SJSA1 (cell line): ENCODE measurements around the gene PIK3R1. TPM values are rescaled to one million over a fixed set of nuclear protein-coding genes. Genes with fewer than 3 reads are reported as not detected.

ENCODE experiments used
- DNase-seq, 2 experiments: peaks; one replicate each; pipeline ENCODE4 v3.0.0-alpha.2; 2015 to 2020; ENCODE audit warnings: low spot score in 2 of 2, low read depth in 1 of 2
- H3K27ac ChIP-seq: fragments of 250-450 bp; sonication (Bioruptor Pico); 2 replicates; pipeline ENCODE4 v1.5.1; 2020; ENCODE audit warnings: mild to moderate bottlenecking, moderate library complexity
- H3K27me3 ChIP-seq: fragments of 250-450 bp; sonication (Bioruptor Pico); replicated peaks from 2 replicates; pipeline ENCODE4 v1.5.1; 2020; ENCODE audit warnings: mild to moderate bottlenecking, moderate library complexity
- H3K36me3 ChIP-seq: fragments of 250-450 bp; sonication (Bioruptor Pico); 2 replicates; pipeline ENCODE4 v1.5.1; 2020; ENCODE audit warnings: mild to moderate bottlenecking
- H3K4me1 ChIP-seq: fragments of 250-450 bp; sonication (Bioruptor Pico); replicated peaks from 2 replicates; pipeline ENCODE4 v1.6.1; 2021; ENCODE audit warnings: mild to moderate bottlenecking
- H3K4me3 ChIP-seq: fragments of 250-450 bp; sonication (Bioruptor Pico); 2 replicates; pipeline ENCODE4 v1.5.1; 2020; ENCODE audit warnings: mild to moderate bottlenecking
- H3K9me3 ChIP-seq: fragments of 250-450 bp; sonication (Bioruptor Pico); replicated peaks from 2 replicates; pipeline ENCODE4 v1.5.1; 2020; ENCODE audit warnings: mild to moderate bottlenecking
- total RNA-seq: library from RNA; depleted of rRNA; stranded (reverse); fragments of >200 nt; shearing (Covaris generic); gene quantifications from 2 replicates; pipeline ENCODE4 v1.2.3, GENCODE V29; 2014

PIK3R1 gene
- total RNA-seq, 1 experiment from 2014 or later: 12.1 TPM

DNA sequence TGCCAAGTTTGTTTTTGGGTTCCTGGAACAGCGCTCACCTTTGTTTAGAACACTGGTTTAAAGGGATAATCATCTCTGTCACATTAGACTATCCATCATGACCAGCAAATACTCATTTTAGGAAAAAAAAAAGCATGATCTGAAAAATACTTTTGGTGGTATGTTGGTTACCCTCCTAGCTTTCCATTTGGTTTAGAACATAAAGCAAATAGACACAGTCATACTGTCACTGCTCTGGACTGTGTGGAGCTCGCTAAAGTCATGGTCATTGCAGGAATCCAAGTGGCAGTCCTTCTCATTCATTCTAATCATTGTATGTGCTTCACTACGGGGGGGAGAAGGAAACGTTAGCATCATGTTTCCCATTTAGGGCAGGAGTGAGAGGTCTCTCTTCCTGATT is 83.5 kb downstream of the PIK3R1 start:
- DNase-seq: no peak
- Histone ChIP-seq H3K27me3 (no peaks in the 10 kb centered on the region), H3K4me1 (no peaks in the 10 kb centered on the region), H3K9me3 (no peaks in the 10 kb centered on the region), H3K27ac (no peak overlapping the region), H3K4me3 (no peak overlapping the region), H3K36me3 (peaks cover 45% of the 10 kb centered on the region)

- Histone ChIP-seq H3K27ac (no peak overlapping the region), H3K4me1 (no peaks in the 10 kb centered on the region), H3K36me3 (peaks cover 41% of the 10 kb centered on the region), H3K9me3 (no peaks in the 10 kb centered on the region), H3K4me3 (no peak overlapping the region), H3K27me3 (no peaks in the 10 kb centered on the region)
- DNase-seq: no peak
These were observed 84.0 kb downstream of the PIK3R1 start for GRCh38 chr5:68299575-68299974.

DNA sequence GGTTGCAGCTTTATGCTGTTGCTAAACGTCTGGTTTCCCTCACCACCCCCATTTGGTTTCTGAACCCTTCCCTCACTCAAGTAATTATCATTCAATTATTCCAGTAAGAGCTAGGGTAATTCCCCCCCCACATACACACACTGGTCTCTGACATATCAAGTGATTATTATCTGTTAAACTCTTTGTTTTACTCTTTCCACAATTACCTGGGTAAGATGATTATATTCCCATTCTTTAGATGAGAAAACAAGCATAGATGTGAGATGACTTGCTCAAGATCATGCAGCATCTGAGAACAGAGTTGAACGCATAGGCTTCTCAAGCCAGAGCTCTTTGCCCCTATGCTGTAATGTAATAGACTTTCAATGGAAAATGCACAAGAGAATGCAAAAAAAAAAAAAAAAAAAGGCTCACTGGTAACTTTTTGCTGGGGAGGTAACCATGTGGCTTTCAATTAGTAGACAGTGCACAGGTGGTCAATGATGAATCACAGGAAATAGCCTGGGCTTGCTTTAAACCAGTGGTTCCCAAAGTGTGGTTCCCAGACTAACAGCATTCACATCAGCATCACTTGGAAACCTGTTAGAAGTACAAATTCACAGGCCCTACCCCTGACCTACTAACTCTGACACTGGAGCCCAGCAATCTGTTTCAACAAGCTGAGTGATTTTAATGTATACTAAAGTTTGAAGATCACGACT is 87.6 kb downstream of the PIK3R1 start:
- Histone ChIP-seq H3K27ac (no peak overlapping the region), H3K27me3 (no peaks in the 10 kb centered on the region), H3K4me3 (no peak overlapping the region), H3K4me1 (no peaks in the 10 kb centered on the region), H3K36me3 (peaks cover 8% of the 10 kb centered on the region), H3K9me3 (no peaks in the 10 kb centered on the region)
- no peak for DNase-seq

DNA sequence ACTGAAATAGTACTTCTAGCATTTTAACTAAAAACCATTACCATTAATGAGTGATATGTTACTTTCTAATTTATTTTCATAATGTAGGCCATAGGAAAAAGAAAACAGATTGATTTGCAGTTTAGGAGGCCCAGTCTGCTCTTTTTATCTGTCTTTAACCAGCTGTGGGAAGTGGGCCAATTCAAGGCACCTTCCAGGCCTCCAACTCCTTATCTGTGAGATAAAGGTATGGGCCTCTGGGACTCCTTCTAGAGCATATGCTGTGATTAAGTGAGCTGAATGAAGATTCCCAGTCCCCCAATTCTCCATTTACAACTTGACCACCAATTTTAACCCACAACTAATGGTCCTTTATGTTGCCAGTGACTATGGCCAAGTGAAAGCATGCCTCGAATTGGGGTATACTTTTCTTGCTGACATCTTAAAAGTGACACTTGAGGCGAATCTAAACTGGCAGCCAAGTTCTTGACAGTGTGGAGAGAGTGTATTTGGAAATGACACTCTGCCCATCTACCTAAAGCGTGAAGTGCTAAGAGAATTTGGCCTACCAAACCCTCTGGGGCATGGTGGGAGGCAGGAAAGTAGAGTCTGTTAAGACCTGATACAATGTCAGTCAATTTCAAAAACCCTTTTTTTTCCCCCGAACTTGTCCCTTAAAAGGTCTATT is 88.3 kb downstream of the PIK3R1 start:
- no peaks in the 10 kb centered on the region for H3K27me3 ChIP-seq
- H3K36me3 ChIP-seq: peaks cover 4% of the 10 kb centered on the region
- no peak for DNase-seq
- H3K4me3 ChIP-seq: no peak overlapping the region
- no peaks in the 10 kb centered on the region for H3K4me1 ChIP-seq
- H3K9me3 ChIP-seq: no peaks in the 10 kb centered on the region
- no peak overlapping the region for H3K27ac ChIP-seq

- no peaks in the 10 kb centered on the region for H3K27me3 ChIP-seq
- no peaks in the 10 kb centered on the region; the same call in 1 of the 2 replicates for H3K36me3 ChIP-seq
- H3K4me3 ChIP-seq: no peak overlapping the region
- H3K9me3 ChIP-seq: no peaks in the 10 kb centered on the region
- H3K27ac ChIP-seq: no peak overlapping the region
- H3K4me1 ChIP-seq: no peaks in the 10 kb centered on the region
- DNase-seq: no peak
These were observed 89.0 kb downstream of the PIK3R1 start for GRCh38 chr5:68304421-68305052.

DNA sequence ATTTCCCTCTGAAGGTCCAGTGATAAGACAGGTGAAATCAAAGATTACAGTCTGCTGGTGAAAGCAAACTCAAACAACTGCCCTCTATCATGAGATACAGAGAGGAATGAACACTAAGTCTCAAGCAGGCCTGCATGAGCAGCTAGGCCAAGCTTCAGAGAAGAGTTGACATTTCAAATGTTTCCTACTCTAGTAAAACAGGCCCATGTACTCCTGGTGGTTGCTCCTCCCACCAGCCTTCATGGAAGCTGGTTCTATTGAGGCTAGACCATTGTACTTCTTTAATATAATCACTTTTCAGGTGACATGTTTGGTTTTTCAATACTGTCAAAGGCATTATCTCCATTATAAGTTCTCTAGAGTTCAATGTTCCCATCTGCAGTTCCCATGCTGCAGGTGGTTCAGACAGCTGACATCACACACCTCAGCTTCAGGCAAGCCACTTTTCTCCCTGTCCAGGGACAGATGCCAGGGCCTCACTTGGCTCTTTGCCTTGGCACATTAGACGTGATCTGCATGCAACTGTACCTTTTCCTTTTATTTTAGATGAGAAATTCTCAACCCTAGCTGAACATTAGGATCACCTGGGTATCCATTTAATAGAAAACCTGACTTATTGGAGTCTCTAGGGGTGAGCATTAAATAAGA is 89.8 kb downstream of the PIK3R1 start:
- Histone ChIP-seq H3K4me1 (no peaks in the 10 kb centered on the region), H3K4me3 (no peak overlapping the region), H3K36me3 (no peaks in the 10 kb centered on the region; the same call in 1 of the 2 replicates), H3K9me3 (no peaks in the 10 kb centered on the region), H3K27me3 (no peaks in the 10 kb centered on the region), H3K27ac (no peak overlapping the region)
- no peak for DNase-seq

GRCh38 chr5:68306361-68307014 is 90.9 kb downstream of the PIK3R1 start:
- H3K27ac ChIP-seq: no peak overlapping the region

GRCh38 chr5:68313336-68313735 is 97.8 kb downstream of the PIK3R1 start:
- Histone ChIP-seq H3K9me3 (no peaks in the 10 kb centered on the region), H3K4me3 (no peak overlapping the region), H3K27me3 (no peaks in the 10 kb centered on the region), H3K27ac (no peak overlapping the region), H3K4me1 (no peaks in the 10 kb centered on the region), H3K36me3 (no peaks in the 10 kb centered on the region)
- no peak for DNase-seq

More at GRCh38 chr5:68306361-68307014, 90.9 kb downstream of the PIK3R1 start:
- DNase-seq: no peak
- H3K4me3 ChIP-seq: no peak overlapping the region
- no peaks in the 10 kb centered on the region for H3K9me3 ChIP-seq
- H3K36me3 ChIP-seq: no peaks in the 10 kb centered on the region
- no peaks in the 10 kb centered on the region for H3K27me3 ChIP-seq
- no peaks in the 10 kb centered on the region for H3K4me1 ChIP-seq

GRCh38 chr5:68314465-68314864 is 98.9 kb downstream of the PIK3R1 start:
- Histone ChIP-seq H3K36me3 (no peaks in the 10 kb centered on the region), H3K27ac (no peak overlapping the region), H3K4me1 (no peaks in the 10 kb centered on the region), H3K4me3 (no peak overlapping the region), H3K9me3 (no peaks in the 10 kb centered on the region), H3K27me3 (no peaks in the 10 kb centered on the region)
- no peak for DNase-seq

DNA sequence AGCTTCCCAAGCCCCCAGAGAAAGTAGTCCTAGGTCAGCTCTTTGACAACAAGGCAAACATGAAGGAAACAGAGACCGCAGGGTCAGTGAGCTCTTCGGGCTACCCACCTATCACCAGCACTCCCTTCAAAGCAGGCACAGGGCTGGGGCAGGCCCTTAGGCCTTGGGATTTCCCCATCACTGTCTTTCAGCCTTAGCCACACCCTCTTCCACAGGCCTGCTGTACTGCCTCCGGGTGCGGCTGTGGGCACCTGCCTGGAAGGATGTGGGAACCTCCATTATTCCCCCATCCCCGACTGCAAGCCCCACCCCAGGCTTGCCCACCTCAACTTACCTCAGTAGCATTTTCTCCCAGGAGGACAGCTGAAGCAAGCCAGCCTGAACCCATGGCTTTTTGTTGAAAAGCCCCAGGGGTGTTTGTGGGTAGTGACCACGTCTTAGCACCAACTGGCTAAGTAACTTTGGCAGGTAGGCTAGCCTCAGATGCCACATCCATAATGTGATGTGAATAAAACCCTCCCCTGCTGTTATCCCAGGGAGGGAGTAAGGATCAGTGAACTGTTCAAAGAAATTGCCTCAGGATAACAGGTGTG is 100.2 kb downstream of the PIK3R1 start:
- Histone ChIP-seq H3K27me3 (no peaks in the 10 kb centered on the region), H3K4me3 (no peak overlapping the region), H3K9me3 (no peaks in the 10 kb centered on the region), H3K36me3 (no peaks in the 10 kb centered on the region), H3K4me1 (no peaks in the 10 kb centered on the region), H3K27ac (no peak overlapping the region)
- DNase-seq: no peak

GRCh38 chr5:68316469-68316868 is 100.9 kb downstream of the PIK3R1 start:
- Histone ChIP-seq H3K4me3 (no peak overlapping the region), H3K27me3 (no peaks in the 10 kb centered on the region), H3K4me1 (no peaks in the 10 kb centered on the region), H3K36me3 (no peaks in the 10 kb centered on the region), H3K9me3 (no peaks in the 10 kb centered on the region), H3K27ac (no peak overlapping the region)
- DNase-seq: no peak

- Histone ChIP-seq H3K4me1 (no peaks in the 10 kb centered on the region), H3K4me3 (no peak overlapping the region), H3K27me3 (no peaks in the 10 kb centered on the region), H3K9me3 (no peaks in the 10 kb centered on the region), H3K36me3 (no peaks in the 10 kb centered on the region), H3K27ac (no peak overlapping the region)
- DNase-seq: no peak
These were observed 102.1 kb downstream of the PIK3R1 start for GRCh38 chr5:68317646-68318045.

DNA sequence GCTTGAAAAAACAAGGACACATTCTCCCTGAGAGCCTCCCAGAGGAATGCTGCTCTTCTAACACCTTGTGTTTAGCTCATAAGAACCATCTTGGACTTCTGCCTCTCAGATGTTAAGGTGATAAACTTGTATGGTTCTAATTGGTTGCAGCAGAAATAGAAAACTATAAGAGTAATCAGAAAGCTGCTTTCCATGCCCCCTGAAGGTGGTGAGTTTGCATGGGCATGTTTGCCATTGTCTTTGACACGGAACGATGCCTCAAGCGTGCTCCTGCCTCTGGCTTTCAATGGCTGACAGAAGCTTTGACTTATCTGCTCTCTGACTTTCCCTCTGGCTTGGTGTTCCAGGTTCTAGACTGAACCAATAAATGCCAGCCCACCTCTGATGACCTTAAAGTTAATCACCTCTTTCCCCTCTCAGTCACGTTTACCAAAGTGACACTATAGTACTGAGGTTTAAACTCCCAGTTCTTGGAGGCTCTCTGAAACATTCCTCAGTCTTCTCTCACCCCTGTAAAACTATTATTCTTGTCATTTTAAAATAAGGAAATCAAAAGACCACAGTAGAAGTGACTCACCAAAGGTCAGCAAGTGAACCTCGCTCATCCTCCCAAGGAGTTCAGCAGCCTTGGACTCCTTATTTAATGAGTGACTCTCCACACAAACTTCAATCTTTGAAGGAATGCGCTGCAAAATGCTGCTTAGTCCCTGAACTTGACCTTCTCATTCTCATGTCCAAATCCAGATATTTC is 103.6 kb downstream of the PIK3R1 start:
- Histone ChIP-seq H3K4me3 (no peak overlapping the region), H3K4me1 (no peaks in the 10 kb centered on the region), H3K27ac (no peak overlapping the region), H3K9me3 (no peaks in the 10 kb centered on the region), H3K27me3 (no peaks in the 10 kb centered on the region), H3K36me3 (no peaks in the 10 kb centered on the region)
- no peak for DNase-seq
